OCI-LY1 (cell line): Measurements from ENCODE around the gene DENND10.
"Not testable (repeated sequence)": the region's sequence is repeated elsewhere in the genome, so short reads cannot be mapped to it uniquely, and the experiment has no call there.

Experiments
- H2AFZ ChIP-seq: fragments of 200-600 bp; sonication (generic), shearing (Covaris generic); 2 replicates; pipeline ENCODE4 v1.6.0; 2014; ENCODE audit warnings: antibody characterized with exemption, mild to moderate bottlenecking, low read length
- H3F3A ChIP-seq: fragments of 200-600 bp; sonication (generic), shearing (Covaris generic); 2 replicates; pipeline ENCODE4 v1.6.0; 2014; ENCODE audit warnings: mild to moderate bottlenecking, antibody characterized with exemption, low read length, moderate library complexity; ENCODE audit not compliant: insufficient read depth
- H3K27ac ChIP-seq: fragments of 200-600 bp; sonication (generic); 2 replicates; pipeline ENCODE4 v1.5.1; 2014; ENCODE audit warnings: low read length, mixed run types, mild to moderate bottlenecking, low read depth; ENCODE audit not compliant: poor library complexity, severe bottlenecking
- H3K27me3 ChIP-seq: fragments of 200-600 bp; sonication (generic); 2 replicates; pipeline ENCODE4 v1.6.0; 2014; ENCODE audit warnings: antibody characterized with exemption, mild to moderate bottlenecking, low read length, moderate library complexity; ENCODE audit not compliant: insufficient read depth
- H3K36me3 ChIP-seq: fragments of 200-600 bp; sonication (generic); 2 replicates; pipeline ENCODE4 v1.6.1; 2014; ENCODE audit warnings: mild to moderate bottlenecking, antibody characterized with exemption, low read length, moderate library complexity, mixed read lengths; ENCODE audit not compliant: insufficient read depth
- H3K4me1 ChIP-seq: fragments of 200-600 bp; sonication (generic); 2 replicates; pipeline ENCODE4 v1.5.1; 2014; ENCODE audit warnings: mild to moderate bottlenecking, low read length, moderate library complexity; ENCODE audit not compliant: insufficient read depth, severe bottlenecking
- H3K4me2 ChIP-seq: fragments of 200-600 bp; sonication (generic), shearing (Covaris generic); 2 replicates; pipeline ENCODE4 v1.6.1; 2014; ENCODE audit warnings: low read length
- H3K4me3 ChIP-seq: fragments of 200-600 bp; sonication (generic); 2 replicates; pipeline ENCODE4 v1.5.1; 2014; ENCODE audit warnings: low read length, low read depth, mild to moderate bottlenecking, mixed read lengths; ENCODE audit not compliant: poor library complexity, severe bottlenecking
- H3K79me2 ChIP-seq: fragments of 200-600 bp; shearing (Covaris generic); 2 replicates; pipeline ENCODE4 v1.6.1; 2016; ENCODE audit warnings: mixed run types, low read length, mixed read lengths; ENCODE audit not compliant: insufficient read depth
- H3K9ac ChIP-seq: fragments of 200-600 bp; sonication (generic), shearing (Covaris generic); 2 replicates; pipeline ENCODE4 v1.6.1; 2014; ENCODE audit warnings: mild to moderate bottlenecking, low read length, mixed read lengths
- H3K9me2 ChIP-seq: fragments of 200-600 bp; sonication (generic), shearing (Covaris generic); 2 replicates; pipeline ENCODE4 v1.6.1; 2014; ENCODE audit warnings: low read depth, mild to moderate bottlenecking, low read length, mixed read lengths
- H3K9me3 ChIP-seq: fragments of 200-600 bp; shearing (Covaris generic); 2 replicates; pipeline ENCODE4 v1.6.1; 2014; ENCODE audit warnings: low read length, mixed read lengths
- H4K20me1 ChIP-seq: fragments of 200-600 bp; sonication (generic), shearing (Covaris generic); 2 replicates; pipeline ENCODE4 v1.6.0; 2016; ENCODE audit warnings: mild to moderate bottlenecking, low read length; ENCODE audit not compliant: insufficient read depth
- CTCF ChIP-seq: fragments of 200-600 bp; sonication (generic), shearing (Covaris generic); IDR thresholded peaks from 2 replicates; pipeline ENCODE4 v1.5.1; 2017; ENCODE audit warnings: mild to moderate bottlenecking, antibody characterized with exemption, low read length, moderate library complexity, mixed read lengths
- EZH2 ChIP-seq: fragments of 200-600 bp; sonication (generic), shearing (Covaris generic); IDR thresholded peaks from 2 replicates; pipeline ENCODE4 v1.8.0; 2017; ENCODE audit warnings: borderline replicate concordance, mixed run types, mild to moderate bottlenecking, antibody characterized with exemption, low read length, moderate library complexity, mixed read lengths

The DENND10 gene

GRCh38 chr10:119133949-119134348 lies 30.0 kb downstream of the DENND10 start:
- Histone ChIP-seq H3K9ac (no peak overlapping the region), H4K20me1 (no peaks in the 10 kb centered on the region), H3K36me3 (peaks cover 42% of the 10 kb centered on the region; the same call in 1 of the 2 replicates), H3K4me2 (no peak overlapping the region), H3F3A (no peaks in the 10 kb centered on the region), H3K9me2 (no peaks in the 10 kb centered on the region), H3K27me3 (no peaks in the 10 kb centered on the region), H2AFZ (no peak overlapping the region), H3K27ac (no peak overlapping the region), H3K4me3 (no peak overlapping the region), H3K79me2 (no peaks in the 10 kb centered on the region), H3K9me3 (no peaks in the 10 kb centered on the region), H3K4me1 (peaks cover 28% of the 10 kb centered on the region)
- no peak for TF ChIP-seq EZH2
- no peak for TF ChIP-seq CTCF

GRCh38 chr10:119135513-119135881 lies 31.6 kb downstream of the DENND10 start:
- Histone ChIP-seq H3K27ac (no peak overlapping the region), H3K9me3 (no peaks in the 10 kb centered on the region), H3K9ac (no peak overlapping the region), H2AFZ (no peak overlapping the region), H3F3A (no peaks in the 10 kb centered on the region), H4K20me1 (no peaks in the 10 kb centered on the region), H3K27me3 (no peaks in the 10 kb centered on the region), H3K4me1 (peaks cover 28% of the 10 kb centered on the region), H3K9me2 (no peaks in the 10 kb centered on the region), H3K4me2 (no peak overlapping the region), H3K79me2 (no peaks in the 10 kb centered on the region), H3K4me3 (no peak overlapping the region), H3K36me3 (peaks cover 29% of the 10 kb centered on the region; the same call in 1 of the 2 replicates)
- no peak for TF ChIP-seq CTCF
- TF ChIP-seq EZH2: no peak

GRCh38 chr10:119136084-119136483 lies 32.2 kb downstream of the DENND10 start:
- Histone ChIP-seq H3K4me1 (peaks cover 24% of the 10 kb centered on the region), H3K9me2 (no peaks in the 10 kb centered on the region), H3K4me2 (no peak overlapping the region; the same call in 1 of the 2 replicates), H3K36me3 (peaks cover 30% of the 10 kb centered on the region; the same call in 1 of the 2 replicates), H3K79me2 (no peaks in the 10 kb centered on the region), H2AFZ (no peak overlapping the region), H3K27me3 (no peaks in the 10 kb centered on the region), H3K9ac (no peak overlapping the region), H3F3A (no peaks in the 10 kb centered on the region), H3K27ac (no peak overlapping the region), H3K9me3 (no peaks in the 10 kb centered on the region), H3K4me3 (no peak overlapping the region), H4K20me1 (no peaks in the 10 kb centered on the region)
- TF ChIP-seq EZH2 (no peak), CTCF (no peak)

- H3K36me3 ChIP-seq: peaks cover 32% of the 10 kb centered on the region; the same call in 1 of the 2 replicates
- H2AFZ ChIP-seq, H3K27ac ChIP-seq, H3K4me2 ChIP-seq, H3K9me3 ChIP-seq, H3K4me3 ChIP-seq, H3K79me2 ChIP-seq, H3K27me3 ChIP-seq, H3F3A ChIP-seq, H3K9ac ChIP-seq, H4K20me1 ChIP-seq, H3K9me2 ChIP-seq: not testable (repeated sequence)
- H3K4me1 ChIP-seq: peaks cover 10% of the 10 kb centered on the region
Observed at GRCh38 chr10:119137878-119138277, 34.0 kb downstream of the DENND10 start.
